DMS53 treated with DMSO at 0.1 percent for 48 hours (cell line): Measurements from ENCODE around the gene LRRN2.
"Not testable (repeated sequence)": the region's sequence is repeated elsewhere in the genome, so short reads cannot be mapped to it uniquely, and the experiment has no call there.

Experiments used
- DNase-seq: peaks from one replicate; lab custom pipeline; 2025; ENCODE audit not compliant: unreplicated experiment; lab: John Stamatoyannopoulos, UW

Gene LRRN2

DNA sequence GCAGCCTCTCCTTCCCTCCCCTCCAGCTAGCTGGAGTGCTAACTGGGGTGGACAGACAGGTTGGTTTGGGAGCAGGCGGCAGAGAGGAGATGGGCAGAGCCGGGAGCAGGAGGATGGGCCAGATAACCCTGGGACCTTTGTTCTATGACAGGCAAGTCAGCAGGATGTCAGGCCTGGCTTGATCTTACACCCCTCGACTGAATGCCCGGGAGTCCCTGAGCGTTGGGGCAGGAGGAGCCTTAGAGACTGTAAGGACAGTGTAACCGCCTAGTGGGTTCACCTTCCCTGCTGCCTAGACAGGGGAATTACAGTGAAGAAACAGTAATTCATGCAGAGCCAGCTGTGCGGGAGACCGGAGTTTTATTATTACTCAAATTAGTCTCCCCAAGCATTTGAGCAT is 109.1 kb downstream of the LRRN2 start:
- DNase-seq, result no peak

DNA sequence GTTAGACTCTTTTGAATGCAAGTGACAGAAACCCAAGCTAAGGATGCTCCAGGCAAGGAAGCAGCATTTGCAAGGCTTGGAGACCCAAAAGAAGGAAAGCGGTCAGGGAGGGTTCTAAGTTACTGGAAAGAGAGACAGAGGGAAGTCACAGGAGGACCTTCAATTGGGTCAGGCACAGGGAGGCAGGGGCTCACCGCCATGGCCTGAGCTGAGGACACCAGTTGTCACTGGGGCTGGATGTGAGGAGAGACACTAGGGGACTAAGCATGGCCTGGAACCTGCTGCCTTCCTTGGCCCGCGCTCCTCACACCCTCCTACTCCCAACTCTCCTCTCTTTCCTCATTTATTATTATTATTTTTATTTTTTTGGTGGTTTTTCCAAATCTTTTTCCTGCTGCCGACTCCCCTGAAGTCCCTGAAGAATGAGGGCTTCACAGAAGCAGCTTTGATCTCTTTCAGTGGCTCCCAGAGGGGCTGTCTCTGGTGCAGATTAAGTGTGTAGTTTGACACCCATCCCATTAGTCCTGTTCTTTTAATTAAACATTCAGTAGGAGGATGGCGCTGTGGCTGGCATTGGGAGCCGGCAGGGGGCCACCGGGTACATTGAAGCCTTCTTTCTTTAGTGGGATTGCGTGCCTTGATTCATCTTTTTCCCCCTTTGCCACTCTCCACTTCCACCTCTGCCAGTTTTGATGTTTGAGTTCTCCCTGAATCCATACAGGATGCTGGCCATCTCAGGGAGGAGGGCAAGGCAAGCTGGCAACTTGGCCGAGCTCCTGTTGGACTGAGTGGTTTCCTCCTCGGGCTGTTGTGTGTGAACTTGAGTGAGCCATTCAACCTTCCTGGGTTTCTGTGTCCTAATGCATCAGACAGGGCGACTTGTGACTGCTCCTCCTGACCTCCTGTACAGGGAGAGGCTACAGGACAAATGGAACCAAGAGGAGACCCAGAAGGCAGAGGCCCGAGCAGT is 110.0 kb downstream of the LRRN2 start:
- DNase-seq, result no peak

DNA sequence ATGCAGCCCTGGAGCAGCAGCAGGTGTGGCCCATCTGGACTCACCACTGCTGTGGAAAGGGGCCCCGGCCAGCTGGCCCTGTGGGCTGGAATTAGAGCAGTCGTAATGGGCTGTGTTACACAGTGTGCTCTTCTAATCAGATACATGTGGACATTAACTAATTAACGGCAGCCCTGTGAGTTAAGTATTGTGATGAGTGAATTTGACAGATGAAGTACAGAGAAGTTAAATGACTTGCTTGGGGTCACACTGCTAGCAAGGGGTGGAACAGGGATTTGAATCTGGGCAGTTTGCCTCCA is 110.7 kb downstream of the LRRN2 start:
- DNase-seq, result no peak

DNA sequence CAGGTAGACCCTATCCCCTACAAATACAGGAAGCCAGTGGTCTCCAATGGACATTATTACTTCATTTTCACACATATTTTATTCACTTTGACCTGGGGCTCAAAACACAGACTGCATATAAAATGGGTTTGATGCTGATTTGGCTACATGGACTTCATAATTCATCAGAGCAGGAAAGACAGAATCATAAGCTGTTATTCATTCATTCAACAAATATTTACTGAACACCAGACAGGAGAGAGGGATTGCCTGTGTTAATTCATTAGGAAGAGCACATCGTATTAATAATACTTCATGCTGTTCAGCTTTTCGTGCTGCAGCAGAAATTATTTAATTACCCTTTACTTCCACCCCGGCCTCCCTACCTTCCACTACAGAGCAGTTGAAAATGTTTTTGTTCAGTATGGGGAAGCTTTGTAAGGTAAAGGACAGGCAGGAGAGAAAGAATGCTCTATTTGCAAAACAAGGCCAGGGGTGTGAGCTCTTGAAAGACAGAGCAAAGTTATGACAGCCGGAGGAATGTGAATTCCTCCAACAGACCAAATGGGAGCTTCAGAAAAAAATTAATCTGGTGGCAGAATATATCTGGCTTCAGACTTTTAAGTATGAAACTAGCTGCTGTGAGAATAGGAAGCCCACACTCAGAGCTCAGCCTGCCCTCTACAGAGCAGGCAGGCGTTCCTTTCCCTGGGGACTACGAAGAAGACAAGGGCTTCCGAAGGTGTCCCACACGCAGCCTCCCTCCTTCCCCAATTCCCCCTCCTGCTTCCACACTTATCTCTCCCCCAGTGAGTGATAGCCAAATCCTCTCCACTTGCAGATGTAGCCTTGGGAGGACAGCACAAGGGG is 111.3 kb downstream of the LRRN2 start:
- no peak for DNase-seq

DNA sequence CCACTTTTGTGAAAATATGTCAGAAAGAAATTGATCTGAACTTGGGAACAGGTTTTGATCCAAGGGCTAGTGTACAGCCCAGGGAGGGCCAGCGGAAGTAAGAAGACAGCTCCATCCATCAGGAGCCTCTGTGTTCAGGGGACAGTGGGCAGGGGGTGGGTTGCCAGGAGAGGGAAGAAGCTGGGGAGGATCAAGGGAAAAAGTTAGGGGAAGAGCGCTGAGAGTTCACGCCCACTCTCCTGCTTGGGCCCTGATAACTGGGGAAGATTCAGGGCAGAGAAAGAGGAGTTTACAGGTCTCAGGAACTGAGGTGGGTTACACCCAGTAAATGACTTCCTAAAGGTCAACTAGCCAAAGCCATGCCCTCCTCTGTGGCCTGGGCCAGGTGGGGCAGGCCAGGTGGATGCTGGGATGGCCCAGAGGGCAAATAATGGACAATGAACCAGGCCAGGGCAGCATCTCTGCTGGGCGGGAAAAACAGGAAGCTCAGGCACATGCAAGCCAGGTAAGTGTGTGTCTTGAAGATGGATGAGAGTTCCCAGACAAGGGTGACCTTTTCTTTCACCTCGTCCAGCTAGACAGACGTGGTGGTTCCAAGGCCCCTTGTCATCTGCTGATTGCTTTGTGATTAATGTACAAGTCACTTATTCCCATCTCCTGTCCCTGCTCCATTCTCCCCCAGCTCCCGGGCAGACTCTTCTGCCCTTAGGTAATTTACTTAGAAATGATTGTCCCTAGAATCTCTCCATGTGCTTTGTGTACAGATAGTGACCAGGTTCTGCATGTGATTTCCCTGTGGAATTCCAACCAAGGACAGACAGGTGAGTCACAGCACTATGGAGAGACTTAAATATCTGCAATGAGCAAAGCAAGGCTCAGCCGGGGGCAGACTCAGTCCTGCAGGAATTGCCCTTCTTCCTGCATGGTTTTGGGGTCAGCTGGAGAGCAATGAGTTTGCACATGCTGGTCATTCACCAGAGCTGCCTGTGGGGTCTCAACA is 112.3 kb downstream of the LRRN2 start:
- DNase-seq, result no peak

DNA sequence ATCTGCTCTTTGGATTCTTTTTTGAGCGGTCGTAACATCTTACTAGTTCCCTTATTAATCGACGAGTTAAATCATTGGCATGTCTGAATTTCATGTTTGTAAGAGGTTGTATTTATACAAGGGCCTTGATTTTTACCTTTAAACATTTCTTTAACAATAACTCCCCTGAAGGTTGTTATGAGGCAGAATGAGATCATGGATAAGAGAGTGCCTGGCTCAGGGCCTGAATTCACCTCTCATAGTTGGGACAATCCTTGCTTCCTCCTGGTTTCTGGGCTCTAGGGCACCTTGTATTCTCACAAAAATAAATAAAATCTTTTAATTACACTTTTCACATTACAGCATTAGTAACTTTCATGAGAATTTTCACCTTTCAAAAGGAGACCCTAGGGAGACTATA is 113.9 kb downstream of the LRRN2 start:
- no peak for DNase-seq

DNA sequence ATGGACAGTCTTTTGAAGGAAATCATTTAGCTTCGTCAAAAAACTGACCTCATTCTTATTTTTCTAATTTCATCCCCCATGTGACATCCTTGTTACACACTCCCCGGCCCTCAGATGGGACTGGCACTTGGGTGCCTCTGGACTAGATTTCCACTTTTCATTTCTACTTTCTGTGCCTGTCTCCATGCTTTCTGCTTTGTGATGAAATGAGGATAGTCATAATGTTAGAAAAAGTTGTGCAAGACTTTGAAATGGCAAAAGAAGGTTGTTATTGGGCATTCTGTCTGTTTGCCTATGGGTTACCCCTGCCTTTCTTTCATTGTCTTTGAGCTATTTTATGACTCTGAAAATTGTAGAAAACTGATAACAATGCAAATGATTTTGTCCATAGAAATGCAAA is 114.4 kb downstream of the LRRN2 start:
- no peak for DNase-seq

DNA sequence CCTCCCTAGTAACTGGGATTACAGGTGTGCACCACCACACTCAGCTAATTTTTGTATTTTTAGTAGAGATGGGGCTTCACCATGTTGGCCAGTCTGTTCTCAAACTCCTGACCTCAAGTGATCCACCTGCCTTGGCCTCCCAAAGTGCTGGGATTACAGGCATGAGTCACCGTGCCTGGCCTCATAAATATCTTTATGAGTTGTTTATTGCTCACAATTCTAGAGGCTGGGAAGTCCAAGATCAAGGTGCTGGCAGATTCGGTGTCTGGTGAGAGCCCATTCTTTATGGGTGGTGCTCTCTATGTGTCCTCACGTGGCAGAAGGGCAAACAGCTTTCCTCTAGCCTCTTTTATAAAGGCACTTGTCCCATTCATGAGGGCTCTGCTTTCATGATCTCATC is 115.5 kb downstream of the LRRN2 start:
- DNase-seq, result not testable (repeated sequence)

DNA sequence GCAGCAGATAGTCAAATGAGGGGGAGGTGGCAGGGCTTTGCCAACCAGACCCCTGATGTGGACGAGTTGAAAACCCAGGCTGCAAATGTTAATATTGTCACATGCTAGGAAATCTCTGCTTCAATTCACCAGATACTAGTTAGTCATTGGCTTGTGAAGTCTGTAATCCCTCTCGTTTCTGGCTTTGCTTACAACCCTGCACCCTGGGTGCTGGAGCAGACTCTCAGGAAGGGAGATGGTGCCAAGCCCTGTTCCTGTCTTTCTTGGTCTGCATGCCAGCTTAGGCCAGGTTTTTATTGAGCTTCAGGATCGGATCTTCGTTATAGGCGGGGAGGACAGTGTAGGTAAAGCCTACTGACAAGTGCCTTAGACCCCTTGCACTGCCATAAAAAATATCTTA is 116.1 kb downstream of the LRRN2 start:
- DNase-seq, result no peak

DNA sequence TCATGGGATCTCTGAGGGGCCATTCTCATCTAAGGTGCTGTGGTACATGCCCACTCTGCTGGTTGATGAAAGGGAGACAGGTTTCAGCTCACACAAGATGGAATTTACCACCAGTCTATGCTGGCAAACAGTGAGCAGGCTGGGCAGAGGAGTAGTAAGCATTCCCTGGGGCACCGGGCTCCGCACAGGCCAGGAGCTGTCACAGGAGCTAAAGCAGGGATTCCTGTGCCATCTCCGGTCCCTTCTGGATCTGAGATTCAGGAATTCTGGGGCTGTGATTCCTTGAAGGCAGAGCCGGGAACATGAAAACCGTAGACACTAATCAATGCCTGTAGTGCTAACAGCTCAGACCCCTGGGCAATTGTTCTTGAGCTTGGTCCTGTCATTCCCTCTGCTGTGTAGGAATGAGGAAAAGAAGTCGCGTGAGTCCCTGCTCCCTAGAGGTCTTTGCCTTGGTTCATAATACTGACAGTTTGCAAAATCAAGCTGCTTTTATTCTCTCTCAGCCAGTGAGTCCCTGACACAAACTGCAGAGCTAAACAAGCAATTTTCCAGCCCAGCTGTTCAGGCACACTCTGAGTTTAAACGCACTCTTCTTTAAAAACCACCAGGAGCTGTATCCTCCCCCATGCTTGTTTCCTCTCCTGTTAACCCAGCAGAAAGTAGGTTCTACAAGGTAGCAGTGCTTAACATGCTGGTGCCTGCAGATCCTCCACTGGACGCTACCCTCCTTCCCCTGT is 116.8 kb downstream of the LRRN2 start:
- DNase-seq, result no peak
